ENCODE data around the gene GTF2A1L. TPM values are rescaled to one million over a fixed set of nuclear protein-coding genes. Genes with fewer than 3 reads are reported as not detected.
A peak's percentile ranks its signal among the peaks of the same experiment; 100 is the strongest.

Gene GTF2A1L
- total RNA-seq, 2 donors from 2014 or later: 1.0 TPM; not detected in 1

DNA sequence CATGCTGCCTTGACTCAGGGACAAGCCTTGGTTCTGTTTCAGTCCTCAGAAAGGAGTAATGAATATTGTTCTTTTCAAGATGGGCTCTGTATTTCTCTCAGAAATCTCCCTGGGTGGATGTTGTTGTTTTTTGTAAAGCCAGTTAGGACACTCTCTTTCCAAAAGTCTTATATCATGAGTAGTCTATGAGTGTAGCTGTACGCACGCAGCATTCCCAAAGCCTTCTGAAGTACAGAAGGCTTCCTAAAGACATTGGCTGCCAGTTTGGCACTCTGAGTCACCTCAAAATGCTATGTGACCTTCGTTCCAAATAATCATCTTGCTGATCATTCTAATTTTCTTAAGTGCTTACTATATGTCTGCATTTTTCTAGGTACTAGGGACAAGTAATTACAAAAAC, 16.7 kb upstream of the GTF2A1L start:
- intact Hi-C loops (cut with DNase I): no loop called here
- no peak for DNase-seq
- WGBS, 2 donors: 64 to 69% methylated on average over 3 of the region's 3 CpGs

DNA sequence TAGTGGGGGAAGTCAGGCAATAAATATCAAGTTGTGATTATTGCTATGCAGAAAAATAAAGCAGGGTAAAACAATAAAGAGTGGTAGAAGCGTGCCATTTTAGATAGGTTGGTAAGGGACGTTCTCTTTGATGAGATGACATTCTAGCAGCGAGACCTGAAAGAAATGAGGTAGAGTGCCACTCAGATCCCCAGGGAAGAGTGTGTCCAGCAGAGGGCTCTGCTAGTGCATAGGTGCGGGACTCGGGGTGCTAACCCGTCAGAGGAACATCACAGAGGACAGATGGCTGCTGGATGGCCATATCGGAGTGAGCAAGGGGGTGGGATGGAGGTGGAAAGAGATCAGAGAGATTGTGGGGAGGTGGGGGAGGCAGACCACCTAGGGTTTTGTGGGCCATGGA, 16.3 kb upstream of the GTF2A1L start:
- Histone ChIP-seq H3K4me3 (no peak overlapping the region), H3K27ac (no peak overlapping the region), H3K36me3 (replicated peaks in 1 of 2; ENCODE audit: insufficient read depth in 1 of 2, low read depth in 2 of 2) (no peaks in the 10 kb centered on the region), H3K9me3 (no peaks in the 10 kb centered on the region), H3K27me3 (no peaks in the 10 kb centered on the region), H3K4me1 (no peaks in the 10 kb centered on the region)
- TF ChIP-seq, protein P1, sequence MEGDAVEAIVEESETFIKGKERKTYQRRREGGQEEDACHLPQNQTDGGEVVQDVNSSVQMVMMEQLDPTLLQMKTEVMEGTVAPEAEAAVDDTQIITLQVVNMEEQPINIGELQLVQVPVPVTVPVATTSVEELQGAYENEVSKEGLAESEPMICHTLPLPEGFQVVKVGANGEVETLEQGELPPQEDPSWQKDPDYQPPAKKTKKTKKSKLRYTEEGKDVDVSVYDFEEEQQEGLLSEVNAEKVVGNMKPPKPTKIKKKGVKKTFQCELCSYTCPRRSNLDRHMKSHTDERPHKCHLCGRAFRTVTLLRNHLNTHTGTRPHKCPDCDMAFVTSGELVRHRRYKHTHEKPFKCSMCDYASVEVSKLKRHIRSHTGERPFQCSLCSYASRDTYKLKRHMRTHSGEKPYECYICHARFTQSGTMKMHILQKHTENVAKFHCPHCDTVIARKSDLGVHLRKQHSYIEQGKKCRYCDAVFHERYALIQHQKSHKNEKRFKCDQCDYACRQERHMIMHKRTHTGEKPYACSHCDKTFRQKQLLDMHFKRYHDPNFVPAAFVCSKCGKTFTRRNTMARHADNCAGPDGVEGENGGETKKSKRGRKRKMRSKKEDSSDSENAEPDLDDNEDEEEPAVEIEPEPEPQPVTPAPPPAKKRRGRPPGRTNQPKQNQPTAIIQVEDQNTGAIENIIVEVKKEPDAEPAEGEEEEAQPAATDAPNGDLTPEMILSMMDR (IDR thresholded peaks at IDR 0.05): peak in 4 of 7 experiments; percentile 10 to 21 (median 16)
- no peak for TF ChIP-seq POLR2A (IDR thresholded peaks at IDR 0.05)
- DNase-seq (peak in 2 of 4 donors; percentile 7 to 20), ATAC-seq (no peak)
- intact Hi-C loops (cut with DNase I): no loop called here
- 25 to 32% methylated on average over 7 of the region's 7 CpGs for WGBS, 2 donors

More for the DNA sequence above, 16.7 kb upstream of the GTF2A1L start:
- Histone ChIP-seq H3K9me3 (no peaks in the 10 kb centered on the region), H3K4me1 (no peaks in the 10 kb centered on the region), H3K4me3 (no peak overlapping the region), H3K27me3 (no peaks in the 10 kb centered on the region), H3K36me3 (replicated peaks in 1 of 2; ENCODE audit: insufficient read depth in 1 of 2, low read depth in 2 of 2) (no peaks in the 10 kb centered on the region), H3K27ac (no peak overlapping the region)
- TF ChIP-seq, protein P1 (IDR thresholded peaks at IDR 0.05): no peak
- no peak for TF ChIP-seq POLR2A (IDR thresholded peaks at IDR 0.05)
- ATAC-seq: no peak

- Histone ChIP-seq H3K27me3 (no peaks in the 10 kb centered on the region), H3K27ac (no peak overlapping the region), H3K9me3 (no peaks in the 10 kb centered on the region), H3K4me1 (no peaks in the 10 kb centered on the region), H3K36me3 (replicated peaks in 1 of 2; ENCODE audit: insufficient read depth in 1 of 2, low read depth in 2 of 2) (no peaks in the 10 kb centered on the region), H3K4me3 (no peak overlapping the region)
- TF ChIP-seq, protein P1 (IDR thresholded peaks at IDR 0.05): no peak
- TF ChIP-seq POLR2A (IDR thresholded peaks at IDR 0.05): no peak
- WGBS, 2 donors: 72 to 73% methylated on average over 5 of the region's 5 CpGs
- ATAC-seq (no peak), DNase-seq (no peak)
- intact Hi-C loops (cut with DNase I): no loop called here
Observed at GRCh38 chr2:48605482-48606175, 12.0 kb upstream of the GTF2A1L start.

GRCh38 chr2:48607307-48608014, 10.2 kb upstream of the GTF2A1L start:
- Histone ChIP-seq H3K36me3 (replicated peaks in 1 of 2; ENCODE audit: insufficient read depth in 1 of 2, low read depth in 2 of 2) (no peaks in the 10 kb centered on the region), H3K27me3 (no peaks in the 10 kb centered on the region), H3K4me3 (no peak overlapping the region), H3K27ac (no peak overlapping the region), H3K9me3 (no peaks in the 10 kb centered on the region), H3K4me1 (no peaks in the 10 kb centered on the region)
- no peak for TF ChIP-seq POLR2A (IDR thresholded peaks at IDR 0.05)
- TF ChIP-seq, protein P1 (IDR thresholded peaks at IDR 0.05): no peak
- WGBS, 2 donors: 58 to 64% methylated on average over 10 of the region's 10 CpGs
- intact Hi-C loops (cut with DNase I): no loop called here
- no peak for ATAC-seq
- no peak for DNase-seq

Data from body of pancreas (tissue), 4 donors.